ENCODE measurements around the gene LONRF3.
"Not testable (repeated sequence)": the region's sequence is repeated elsewhere in the genome, so short reads cannot be mapped to it uniquely, and the experiment has no call there.

- not testable (repeated sequence) for TF ChIP-seq POLR2AphosphoS5, CTCF (IDR thresholded peaks at IDR 0.05)
These were observed 53.7 kb downstream of the LONRF3 start for GRCh38 chrX:119027960-119028732.
